HG03066 (cell line): Measurements from ENCODE around the gene HSD11B1.
"Not testable (repeated sequence)": the region's sequence is repeated elsewhere in the genome, so short reads cannot be mapped to it uniquely, and the experiment has no call there.

Experiments
- ATAC-seq: cut with Tn5 transposase; IDR thresholded peaks from one replicate; pipeline ENCODE4 v1.9.1; 2021; ENCODE audit warnings: low read depth; ENCODE audit not compliant: unreplicated experiment

Gene HSD11B1

GRCh38 chr1:209689477-209689876 is 15.2 kb upstream of the HSD11B1 start:
- no peak for ATAC-seq

GRCh38 chr1:209691237-209691636 is 13.4 kb upstream of the HSD11B1 start:
- no peak for ATAC-seq

GRCh38 chr1:209692296-209692695 is 12.3 kb upstream of the HSD11B1 start:
- ATAC-seq: no peak

GRCh38 chr1:209692745-209693504 is 11.7 kb upstream of the HSD11B1 start:
- no peak for ATAC-seq

- ATAC-seq: no peak
These were observed 8.0 kb upstream of the HSD11B1 start for GRCh38 chr1:209696673-209697072.

GRCh38 chr1:209697126-209697525 is 7.5 kb upstream of the HSD11B1 start:
- ATAC-seq: no peak

- ATAC-seq: not testable (repeated sequence)
These were observed 4.0 kb upstream of the HSD11B1 start for GRCh38 chr1:209700686-209701085.

GRCh38 chr1:209702832-209703231 is 1.8 kb upstream of the HSD11B1 start:
- ATAC-seq: no peak

GRCh38 chr1:209703834-209704504 is 677 bp upstream of the HSD11B1 start:
- peak; percentile 66 for ATAC-seq

- ATAC-seq: no peak
These were observed 470 bp downstream of the HSD11B1 start for GRCh38 chr1:209705033-209705598.

- ATAC-seq: no peak
These were observed 2.0 kb downstream of the HSD11B1 start for GRCh38 chr1:209706622-209707021.

GRCh38 chr1:209707308-209707707 is 2.7 kb downstream of the HSD11B1 start:
- no peak for ATAC-seq

GRCh38 chr1:209708297-209708696 is 3.7 kb downstream of the HSD11B1 start:
- no peak for ATAC-seq

- ATAC-seq: no peak
These were observed 5.4 kb downstream of the HSD11B1 start for GRCh38 chr1:209710093-209710492.

GRCh38 chr1:209710847-209711246 is 6.2 kb downstream of the HSD11B1 start:
- no peak for ATAC-seq

GRCh38 chr1:209714338-209714737 is 9.7 kb downstream of the HSD11B1 start:
- no peak for ATAC-seq

GRCh38 chr1:209715314-209715713 is 10.7 kb downstream of the HSD11B1 start:
- ATAC-seq: no peak

GRCh38 chr1:209717818-209718217 is 13.2 kb downstream of the HSD11B1 start:
- no peak for ATAC-seq

- no peak for ATAC-seq
These were observed 15.7 kb downstream of the HSD11B1 start for GRCh38 chr1:209720326-209720725.

GRCh38 chr1:209720826-209721225 is 16.2 kb downstream of the HSD11B1 start:
- no peak for ATAC-seq

GRCh38 chr1:209721323-209721722 is 16.7 kb downstream of the HSD11B1 start:
- ATAC-seq: no peak

- no peak for ATAC-seq
These were observed 18.6 kb downstream of the HSD11B1 start for GRCh38 chr1:209723265-209723664.
